Upper lobe of left lung (tissue), 4 donors: Measurements from ENCODE around the gene OLA1.

Experiments
- EP300 ChIP-seq, 4 donors: sonication (generic); formaldehyde crosslinking; IDR thresholded peaks; one replicate each; pipeline ENCODE4 v1.5.1; 2017; ENCODE audit warnings: antibody characterized with exemption in 4 of 4, control low read depth in 2 of 4
- TF ChIP-seq, protein P1 (sequence below), 6 experiments: fragments of 450-650 bp in 4 of 6; fragments of 200-600 bp in 2 of 6; sonication (generic) in 2 of 6; IDR thresholded peaks; one replicate each; pipeline ENCODE4 v1.5.1; 2016 to 2019; ENCODE audit warnings: antibody characterized with exemption in 6 of 6

DNA sequence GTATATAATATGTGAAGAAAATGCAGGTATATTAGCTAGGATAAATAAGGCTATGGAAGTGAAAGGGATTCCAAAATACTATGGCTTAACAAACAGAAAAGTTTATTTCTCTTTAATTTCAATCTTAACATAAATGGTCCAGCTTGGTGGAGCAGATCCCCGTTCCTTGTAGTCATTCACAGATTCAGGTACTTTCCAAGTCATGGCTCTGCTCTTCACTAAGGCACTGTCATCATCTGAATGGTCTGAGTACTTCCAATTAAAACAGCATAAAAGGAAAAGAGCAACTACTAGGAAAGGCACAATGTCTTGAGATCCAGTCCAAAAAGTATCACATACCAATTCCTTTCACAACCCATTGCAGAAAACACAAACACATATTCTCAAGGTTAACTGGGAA, 63.4 kb downstream of the OLA1 start:
- TF ChIP-seq, protein P1, sequence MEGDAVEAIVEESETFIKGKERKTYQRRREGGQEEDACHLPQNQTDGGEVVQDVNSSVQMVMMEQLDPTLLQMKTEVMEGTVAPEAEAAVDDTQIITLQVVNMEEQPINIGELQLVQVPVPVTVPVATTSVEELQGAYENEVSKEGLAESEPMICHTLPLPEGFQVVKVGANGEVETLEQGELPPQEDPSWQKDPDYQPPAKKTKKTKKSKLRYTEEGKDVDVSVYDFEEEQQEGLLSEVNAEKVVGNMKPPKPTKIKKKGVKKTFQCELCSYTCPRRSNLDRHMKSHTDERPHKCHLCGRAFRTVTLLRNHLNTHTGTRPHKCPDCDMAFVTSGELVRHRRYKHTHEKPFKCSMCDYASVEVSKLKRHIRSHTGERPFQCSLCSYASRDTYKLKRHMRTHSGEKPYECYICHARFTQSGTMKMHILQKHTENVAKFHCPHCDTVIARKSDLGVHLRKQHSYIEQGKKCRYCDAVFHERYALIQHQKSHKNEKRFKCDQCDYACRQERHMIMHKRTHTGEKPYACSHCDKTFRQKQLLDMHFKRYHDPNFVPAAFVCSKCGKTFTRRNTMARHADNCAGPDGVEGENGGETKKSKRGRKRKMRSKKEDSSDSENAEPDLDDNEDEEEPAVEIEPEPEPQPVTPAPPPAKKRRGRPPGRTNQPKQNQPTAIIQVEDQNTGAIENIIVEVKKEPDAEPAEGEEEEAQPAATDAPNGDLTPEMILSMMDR (IDR thresholded peaks at IDR 0.05): no peak
- TF ChIP-seq EP300 (IDR thresholded peaks at IDR 0.05): no peak
